Measurements from ENCODE around the gene IFI30. TPM values are rescaled to one million over a fixed set of nuclear protein-coding genes. Genes with fewer than 3 reads are reported as not detected.

IFI30 gene
- total and polyA plus RNA-seq, 4 donors = 60.2 to 130 (median 109) TPM

GRCh38 chr19:18137657-18138339 lies 35.8 kb upstream of the IFI30 start:
- WGBS = 88% methylated on average over 9 of the region's 9 CpGs
- peaks cover 1 to 45% (median 31%) of the 10 kb centered on the region in 4 donors for H3K4me1 ChIP-seq (ENCODE audit: control insufficient read depth in 4 of 4, insufficient read depth in 4 of 4, low read length in 3 of 4)
- TF ChIP-seq FOXA1 (IDR thresholded peaks at IDR 0.05) = no peak
- no peak for TF ChIP-seq YY1 (IDR thresholded peaks at IDR 0.05)
- TF ChIP-seq FOXA2 (IDR thresholded peaks at IDR 0.05) = no peak
- TF ChIP-seq ZBTB33 (IDR thresholded peaks at IDR 0.05) = no peak
- no peak for TF ChIP-seq HNF4A (conservative IDR thresholded peaks at IDR 0.05)
- TF ChIP-seq TAF1 (conservative IDR thresholded peaks at IDR 0.05) = no peak
- no peak for TF ChIP-seq MAX (IDR thresholded peaks at IDR 0.05)
- TF ChIP-seq SP1 (IDR thresholded peaks at IDR 0.05) = no peak
- no peak for TF ChIP-seq HNF4G (IDR thresholded peaks at IDR 0.05)
- no peak for TF ChIP-seq NR2F2 (IDR thresholded peaks at IDR 0.05)
- no peak for TF ChIP-seq JUND (IDR thresholded peaks at IDR 0.05)
- TF ChIP-seq REST (IDR thresholded peaks at IDR 0.05) = no peak
- TF ChIP-seq CTCF (IDR thresholded peaks at IDR 0.05; ENCODE audit: low read depth, low read length, missing input control) = no peak
- TF ChIP-seq RXRA (IDR thresholded peaks at IDR 0.05) = no peak
- TF ChIP-seq RAD21 (IDR thresholded peaks at IDR 0.05) = no peak
- TF ChIP-seq EGR1 (IDR thresholded peaks at IDR 0.05; ENCODE audit: low read depth in 2 of 2) = no peak
- TF ChIP-seq ATF3 (IDR thresholded peaks at IDR 0.05) = no peak
- no peak for TF ChIP-seq GABPA (IDR thresholded peaks at IDR 0.05 in 1 of 2, conservative IDR thresholded peaks at IDR 0.05 in 1 of 2)

More at GRCh38 chr19:18137657-18138339, 35.8 kb upstream of the IFI30 start:
- Histone ChIP-seq H3K27me3 (ENCODE audit: control insufficient read depth in 4 of 4, insufficient read depth in 4 of 4, low read length in 3 of 4) (no peaks in the 10 kb centered on the region), H3K9ac (ENCODE audit: low read depth in 1 of 2, low read length in 2 of 2) (no peak overlapping the region), H3K36me3 (ENCODE audit: control insufficient read depth in 4 of 4, insufficient read depth in 3 of 4, low read depth in 1 of 4, low read length in 3 of 4) (peaks cover 9 to 20% (median 19%) of the 10 kb centered on the region in 4 donors), H3K27ac (ENCODE audit: low read depth in 1 of 2, low read length in 2 of 2) (peak overlapping the region; percentile 2 to 86), H3K4me3 (ENCODE audit: low read depth in 1 of 3, low read length in 3 of 3) (no peak overlapping the region), H3K9me3 (ENCODE audit: control insufficient read depth in 4 of 4, low read length in 3 of 4) (no peaks in the 10 kb centered on the region)
- no peak for DNase-seq (ENCODE audit: low spot score)
